Thyroid gland (tissue), 4 donors: Measurements from ENCODE around the gene OR6N2.

Experiments
- POLR2A ChIP-seq, 2 donors: fragments of 450-650 bp; IDR thresholded peaks; one replicate each; pipeline ENCODE4 v1.6.1; 2017; ENCODE audit warnings: antibody characterized with exemption in 2 of 2, mild to moderate bottlenecking in 2 of 2, moderate library complexity in 1 of 2
- TF ChIP-seq, protein P1 (sequence below), 6 experiments: fragments of 200-600 bp in 3 of 6; fragments of 450-650 bp in 3 of 6; sonication (generic) in 3 of 6; IDR thresholded peaks; one replicate each; pipeline ENCODE4 v1.5.1; 2016 to 2019; ENCODE audit warnings: antibody characterized with exemption in 6 of 6, mild to moderate bottlenecking in 2 of 6, inconsistent platforms in 1 of 6, moderate library complexity in 1 of 6

DNA sequence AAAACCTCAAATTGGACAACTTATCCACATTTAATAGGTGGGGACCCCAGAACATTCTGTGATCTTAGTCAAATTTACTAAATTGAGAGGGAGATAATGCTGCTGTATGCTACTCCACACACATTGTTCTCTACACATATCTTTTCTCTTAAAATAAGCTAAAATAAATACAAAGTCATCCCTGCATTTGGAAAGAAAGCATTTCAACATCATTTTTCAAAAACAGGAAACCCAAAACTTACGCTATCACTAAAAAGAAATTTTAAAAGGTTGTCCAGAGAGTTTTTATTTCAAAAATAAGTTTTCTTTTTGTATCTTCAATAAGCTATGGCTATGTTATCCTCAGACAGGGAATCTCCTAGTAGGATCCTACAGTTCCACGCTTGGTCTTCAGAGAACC, 19.5 kb upstream of the OR6N2 start:
- TF ChIP-seq, protein P1, sequence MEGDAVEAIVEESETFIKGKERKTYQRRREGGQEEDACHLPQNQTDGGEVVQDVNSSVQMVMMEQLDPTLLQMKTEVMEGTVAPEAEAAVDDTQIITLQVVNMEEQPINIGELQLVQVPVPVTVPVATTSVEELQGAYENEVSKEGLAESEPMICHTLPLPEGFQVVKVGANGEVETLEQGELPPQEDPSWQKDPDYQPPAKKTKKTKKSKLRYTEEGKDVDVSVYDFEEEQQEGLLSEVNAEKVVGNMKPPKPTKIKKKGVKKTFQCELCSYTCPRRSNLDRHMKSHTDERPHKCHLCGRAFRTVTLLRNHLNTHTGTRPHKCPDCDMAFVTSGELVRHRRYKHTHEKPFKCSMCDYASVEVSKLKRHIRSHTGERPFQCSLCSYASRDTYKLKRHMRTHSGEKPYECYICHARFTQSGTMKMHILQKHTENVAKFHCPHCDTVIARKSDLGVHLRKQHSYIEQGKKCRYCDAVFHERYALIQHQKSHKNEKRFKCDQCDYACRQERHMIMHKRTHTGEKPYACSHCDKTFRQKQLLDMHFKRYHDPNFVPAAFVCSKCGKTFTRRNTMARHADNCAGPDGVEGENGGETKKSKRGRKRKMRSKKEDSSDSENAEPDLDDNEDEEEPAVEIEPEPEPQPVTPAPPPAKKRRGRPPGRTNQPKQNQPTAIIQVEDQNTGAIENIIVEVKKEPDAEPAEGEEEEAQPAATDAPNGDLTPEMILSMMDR (IDR thresholded peaks at IDR 0.05) = no peak
- no peak for TF ChIP-seq POLR2A (IDR thresholded peaks at IDR 0.05)
